ENCODE measurements around the gene MAPRE3. TPM values are rescaled to one million over a fixed set of nuclear protein-coding genes. Genes with fewer than 3 reads are reported as not detected.
A peak's percentile ranks its signal among the peaks of the same experiment; 100 is the strongest.

Gene MAPRE3
- total and polyA plus RNA-seq, 9 of the 15 experiments (the other 6 are each of a cell fraction or from before 2014, with no cell fraction given): 0.70 to 43.2 (median 12.6) TPM

- CTCF ChIA-PET (ENCODE audit: low intra/inter-chr PET ratio): no interaction called here
- DNase-seq (ENCODE audit: extremely low read depth in 1 of 4, low spot score in 3 of 4) (no peak), FAIRE-seq (no peak), ATAC-seq (no peak)
- in situ Hi-C loops (cut with MboI) (no loop called here), intact Hi-C loops (cut with micrococcal nuclease) (no loop called here)
- Histone ChIP-seq H3K27me3 (ENCODE audit: control insufficient read depth in 2 of 2, insufficient read depth in 2 of 2, low read length in 2 of 2) (no peaks in the 10 kb centered on the region), H3K79me2 (ENCODE audit: control insufficient read depth, insufficient read depth, low read length) (peaks cover 26% of the 10 kb centered on the region), H2AFZ (ENCODE audit: low read depth, low read length) (no peak overlapping the region), H3K4me1 (replicated peaks in 1 of 2; ENCODE audit: control insufficient read depth in 2 of 2, insufficient read depth in 2 of 2, low read length in 2 of 2) (peaks cover 5 to 8% of the 10 kb centered on the region in 2 experiments; a peak in 3 of 5 replicates), H3K4me3 (no peak overlapping the region), H4K20me1 (replicated peaks; ENCODE audit: control insufficient read depth, insufficient read depth, low read length) (no peaks in the 10 kb centered on the region), H3K9ac (ENCODE audit: insufficient read depth in 1 of 2, low read depth in 2 of 2, low read length in 2 of 2) (peak overlapping the region in 1 of 2 experiments; percentile 8; a peak in 1 of 4 replicates), H3K27ac (ENCODE audit: extremely low read depth, low read depth, low read length) (no peak overlapping the region), H3K4me2 (ENCODE audit: insufficient read depth, low read length) (no peak overlapping the region), H3K9me3 (replicated peaks; ENCODE audit: control insufficient read depth, insufficient read depth, low read depth, low read length) (no peaks in the 10 kb centered on the region), H3K36me3 (ENCODE audit: control insufficient read depth, insufficient read depth, low read length) (peaks cover 95% of the 10 kb centered on the region), H3K9me1 (ENCODE audit: control insufficient read depth, insufficient read depth, low read length) (peaks cover 6% of the 10 kb centered on the region)
- TF ChIP-seq RNF2 (IDR thresholded peaks at IDR 0.05) (no peak), RBFOX2 (IDR thresholded peaks at IDR 0.05; ENCODE audit: low read depth, low read length) (peak; percentile 55; the same call in 1 of the 2 replicates), POLR2G (IDR thresholded peaks at IDR 0.05; ENCODE audit: low read depth, low read length) (peak; percentile 49; the same call in 1 of the 2 replicates), BCOR (IDR thresholded peaks at IDR 0.05) (no peak), CCNT2 (IDR thresholded peaks at IDR 0.05; ENCODE audit: borderline replicate concordance, extremely low read depth, insufficient read length, low read depth, low read length) (no peak), TCF7L2 (IDR thresholded peaks at IDR 0.05; ENCODE audit: low read depth, low read length) (no peak), MAZ (CRISPR knock-in tag; conservative IDR thresholded peaks at IDR 0.05 in 1 of 2, IDR thresholded peaks at IDR 0.05 in 1 of 2) (no peak), FIP1L1 (IDR thresholded peaks at IDR 0.05; ENCODE audit: low read depth, low read length, poor library complexity, severe bottlenecking) (no peak), CHCHD3 (CRISPR knock-in tag; IDR thresholded peaks at IDR 0.05) (no peak)
- POLR2A ChIA-PET: interaction anchor here (0.7 to 1.9 kb wide), 11 partner anchors 12 to 194 kb away, joined by 3 to 7 read pairs (median 3); partner anchors contain the start of gene AGBL5
- BruUV-seq (replicated peaks): no TSS peak
- WGBS (ENCODE audit: insufficient coverage, low coverage, missing lambda C conversion rate): 75% methylated on average over 6 of the region's 6 CpGs
Observed at GRCh38 chr2:27038012-27038411, 67.6 kb downstream of the MAPRE3 start.

Data from K562 (cell line).